Heart right ventricle (tissue), 16 donors: Measurements from ENCODE around the gene NKX6-1. TPM values are rescaled to one million over a fixed set of nuclear protein-coding genes. Genes with fewer than 3 reads are reported as not detected.
A peak's percentile ranks its signal among the peaks of the same experiment; 100 is the strongest.

Experiments used
- ATAC-seq, 8 donors: fragments of 200-7000 bp; cut with Tn5 transposase; one replicate each; pipeline ENCODE4 v1.9.1; 2020; ENCODE audit warnings: mild to moderate bottlenecking in 8 of 8, moderate library complexity in 8 of 8, moderate number of reproducible peaks in 1 of 8
- DNase-seq, 2 donors: peaks; one replicate each; pipeline ENCODE4 v3.0.0-alpha.2; 2020
- H3K27ac ChIP-seq, 10 donors: fragments of 200-600 bp; sonication (generic) in 2 of 10; one replicate each; pipeline versions ENCODE4 v1.5.0 to v1.8.0; 2020 to 2022; ENCODE audit warnings: mild to moderate bottlenecking in 3 of 10
- H3K27me3 ChIP-seq, 7 donors: fragments of 200-600 bp; one replicate each; pipeline ENCODE4 v1.8.0; 2021 to 2022; ENCODE audit warnings: mild to moderate bottlenecking in 2 of 7
- H3K36me3 ChIP-seq, 9 donors: fragments of 200-600 bp; sonication (generic) in 1 of 9; one replicate each; pipeline versions ENCODE4 v1.5.0 to v1.8.0; 2020 to 2022; ENCODE audit warnings: mild to moderate bottlenecking in 2 of 9
- H3K4me1 ChIP-seq, 9 donors: fragments of 200-600 bp; sonication (generic) in 1 of 9; one replicate each; pipeline versions ENCODE4 v1.5.0 to v1.8.0; 2020 to 2022; ENCODE audit warnings: mild to moderate bottlenecking in 4 of 9
- H3K4me3 ChIP-seq, 10 donors: fragments of 200-600 bp; sonication (generic) in 2 of 10; one replicate each; pipeline versions ENCODE4 v1.5.0 to v1.8.0; 2020 to 2022; ENCODE audit warnings: mild to moderate bottlenecking in 7 of 10, moderate library complexity in 2 of 10
- H3K9me3 ChIP-seq, 11 donors: fragments of 200-600 bp in 10 of 11; sonication (generic) in 2 of 11; one replicate each; pipeline versions ENCODE4 v1.5.0 to v1.8.0; 2013 to 2022; ENCODE audit warnings: mild to moderate bottlenecking in 2 of 11, control low read depth in 1 of 11, moderate library complexity in 1 of 11
- WGBS, 2 donors: extraction: QIAGEN DNeasy Blood & Tissue Kit; methylation state at CpG; one replicate each; pipeline ENCODE4 v1.1.7; 2013; ENCODE audit warnings: inconsistent platforms in 1 of 2; 5-methylcytosine and 5-hydroxymethylcytosine counted together
- intact Hi-C, 10 donors: fragments of 100-400 bp; cut with DNase I; formaldehyde crosslinking; loops; one replicate each; pipeline versions ENCODE4 v1.11.1 to v1.14.2; 2022
- polyA plus RNA-seq, 2 donors: library from polyadenylated mRNA; stranded (reverse); fragments of 200-250 nt; gene quantifications; one replicate each; pipeline ENCODE4 v1.2.3, GENCODE V29; 2013
- total RNA-seq, 10 donors: library from RNA; stranded (reverse); fragmentation: NEBNext Ultra II Directional in 3 of 10; extraction: Animal tissue kit (Norgen Biotek cat#: 25700) in 3 of 10; gene quantifications; one replicate each; pipeline versions ENCODE4 v1.2.1 to v1.2.4, GENCODE V29; 2021 to 2023
- TF ChIP-seq, protein P1 (sequence below), 9 donors: fragments of 200-600 bp; sonication (generic) in 2 of 9; IDR thresholded peaks; one replicate each; pipeline versions ENCODE4 v1.5.0 to v1.8.0; 2021 to 2022; ENCODE audit warnings: antibody characterized with exemption in 9 of 9, mild to moderate bottlenecking in 5 of 9, moderate library complexity in 1 of 9
- donor health status: Arrhythmogenic right ventricular cardiomyopathy.
- donor health status: ischemic (EF 13 %, LVEDD 7.1; RV severe dilation, severe dysfunction).
- donor health status: healthy with polysubstance abuse.
- donor health status: DM: no; HTN: yes; CAD: no.
- donor health status: DM: no; HTN: no; CAD: no.
- donor health status: ischemic (EF 25% LVEDD 6.9; RV normal size, moderate dysfunction).
- donor health status: ischemic (EF 25% LVEDD 5.7; RV mildly dilated, moderate dysfunction).
- donor health status: healthy.
- donor health status: DM: yes; HTN: yes; CAD: no.
- donor health status: Ischemic cardiomyopathy.
- donor health status: ischemic (EF 35%, LVEDD 5.7; RV mildly dilated, moderate dysfunction).
- donor health status: nonischemic (EF 11% LVEDD 7.7; RV severe dilation, severe dysfunction).
- donor health status: DM: yes; HTN: yes; CAD: no.
- donor health status: PGD.
- donor health status: ischemic (EF 29% LVEDD 5.4; RV normal size, mild dysfunction).
- donor health status: nonischemic (EF 23%, LVEDD 6.1; RV moderate dilation, normal function).

Gene NKX6-1
- total and polyA plus RNA-seq, 12 donors = not detected

DNA sequence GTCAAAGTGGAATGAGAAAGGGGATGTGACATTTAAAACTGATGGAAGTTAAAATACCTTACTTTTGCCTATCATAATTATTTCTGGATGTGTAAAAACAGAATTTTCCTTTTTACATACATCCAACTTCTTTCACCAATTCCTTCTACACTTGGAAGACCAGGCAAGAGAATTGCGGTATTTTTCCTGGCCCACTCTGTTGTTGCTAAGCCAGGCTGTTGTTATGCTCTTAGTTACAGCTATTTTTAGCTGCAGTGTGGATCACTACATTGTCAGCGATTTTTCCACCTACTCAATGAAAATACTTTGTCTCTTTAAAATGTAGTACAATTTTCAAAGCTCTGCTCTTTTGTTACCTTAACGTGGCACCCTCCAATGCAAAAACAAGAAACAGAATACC lies 43.4 kb downstream of the NKX6-1 start:
- peak in 1 of 8 donors; percentile 72 for ATAC-seq
- intact Hi-C loops = no loop called here

DNA sequence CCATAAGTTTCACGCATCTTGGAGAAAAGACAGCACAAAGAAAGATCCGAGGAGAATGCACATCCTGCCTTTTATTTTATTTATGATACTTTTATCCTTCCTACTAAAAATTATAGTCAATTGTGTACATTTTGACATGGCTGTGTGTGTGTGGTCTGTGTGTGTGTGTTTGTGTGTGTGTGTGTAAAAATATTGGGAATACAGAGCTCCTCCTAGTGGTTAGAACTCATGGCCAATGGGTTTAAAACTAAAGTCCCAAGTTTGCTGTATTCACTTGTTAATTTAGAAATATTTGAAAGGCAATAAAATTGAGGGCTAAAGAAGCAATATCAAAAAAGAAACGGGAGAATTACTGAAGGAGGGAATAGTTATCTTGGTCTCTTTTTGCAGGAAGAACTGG lies 47.5 kb downstream of the NKX6-1 start:
- DNase-seq (no peak), ATAC-seq (no peak)
- H3K27ac ChIP-seq = no peak overlapping the region
- TF ChIP-seq, protein P1, sequence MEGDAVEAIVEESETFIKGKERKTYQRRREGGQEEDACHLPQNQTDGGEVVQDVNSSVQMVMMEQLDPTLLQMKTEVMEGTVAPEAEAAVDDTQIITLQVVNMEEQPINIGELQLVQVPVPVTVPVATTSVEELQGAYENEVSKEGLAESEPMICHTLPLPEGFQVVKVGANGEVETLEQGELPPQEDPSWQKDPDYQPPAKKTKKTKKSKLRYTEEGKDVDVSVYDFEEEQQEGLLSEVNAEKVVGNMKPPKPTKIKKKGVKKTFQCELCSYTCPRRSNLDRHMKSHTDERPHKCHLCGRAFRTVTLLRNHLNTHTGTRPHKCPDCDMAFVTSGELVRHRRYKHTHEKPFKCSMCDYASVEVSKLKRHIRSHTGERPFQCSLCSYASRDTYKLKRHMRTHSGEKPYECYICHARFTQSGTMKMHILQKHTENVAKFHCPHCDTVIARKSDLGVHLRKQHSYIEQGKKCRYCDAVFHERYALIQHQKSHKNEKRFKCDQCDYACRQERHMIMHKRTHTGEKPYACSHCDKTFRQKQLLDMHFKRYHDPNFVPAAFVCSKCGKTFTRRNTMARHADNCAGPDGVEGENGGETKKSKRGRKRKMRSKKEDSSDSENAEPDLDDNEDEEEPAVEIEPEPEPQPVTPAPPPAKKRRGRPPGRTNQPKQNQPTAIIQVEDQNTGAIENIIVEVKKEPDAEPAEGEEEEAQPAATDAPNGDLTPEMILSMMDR (IDR thresholded peaks at IDR 0.05) = peak in 4 of 9 donors; percentile 9 to 38 (median 26)
- H3K9me3 ChIP-seq = no peaks in the 10 kb centered on the region
- H3K27me3 ChIP-seq = peaks cover 0 to 10% (median 0%) of the 10 kb centered on the region in 7 donors
- intact Hi-C loops = no loop called here
- no peak overlapping the region for H3K4me3 ChIP-seq
- H3K4me1 ChIP-seq = no peaks in the 10 kb centered on the region
- WGBS, 2 donors = 33 to 50% methylated on average over 3 of the region's 3 CpGs
- no peaks in the 10 kb centered on the region for H3K36me3 ChIP-seq

More for the DNA sequence above, 43.4 kb downstream of the NKX6-1 start:
- TF ChIP-seq, protein P1 (IDR thresholded peaks at IDR 0.05) = no peak
- no peaks in the 10 kb centered on the region for H3K36me3 ChIP-seq
- H3K27ac ChIP-seq = no peak overlapping the region
- 28 to 38% methylated on average over 3 of the region's 3 CpGs for WGBS, 2 donors
- no peak overlapping the region for H3K4me3 ChIP-seq
- peaks cover 0 to 12% (median 0%) of the 10 kb centered on the region in 7 donors for H3K27me3 ChIP-seq
- H3K9me3 ChIP-seq = no peaks in the 10 kb centered on the region
- H3K4me1 ChIP-seq = no peaks in the 10 kb centered on the region
- DNase-seq = no peak

DNA sequence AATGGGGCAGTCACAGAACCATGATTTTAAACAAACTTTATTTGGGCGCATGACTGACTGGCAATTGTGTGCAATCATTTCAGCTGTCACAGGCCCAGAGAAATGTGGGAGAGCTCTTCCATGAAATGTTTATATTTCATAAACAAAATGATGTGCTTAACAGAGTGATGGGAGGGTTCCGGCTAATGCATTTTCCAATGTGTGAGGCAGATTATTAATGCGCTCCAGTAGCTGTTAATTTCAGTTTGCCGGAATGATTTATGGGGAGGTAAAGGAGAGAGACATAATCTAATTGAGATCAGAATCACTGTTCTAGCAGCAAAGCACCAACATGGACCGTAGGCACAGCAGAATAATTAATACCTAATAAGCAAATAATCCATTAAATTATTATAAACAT lies 55.6 kb downstream of the NKX6-1 start:
- H3K27ac ChIP-seq = no peak overlapping the region
- no peak for DNase-seq
- H3K27me3 ChIP-seq = peaks cover 0 to 61% (median 8%) of the 10 kb centered on the region in 7 donors
- no peaks in the 10 kb centered on the region for H3K9me3 ChIP-seq
- 88 to 90% methylated on average over 5 of the region's 5 CpGs for WGBS, 2 donors
- TF ChIP-seq, protein P1 (IDR thresholded peaks at IDR 0.05) = no peak
- intact Hi-C loops = no loop called here
- ATAC-seq = no peak
- no peaks in the 10 kb centered on the region for H3K36me3 ChIP-seq
- H3K4me1 ChIP-seq = no peaks in the 10 kb centered on the region
- no peak overlapping the region for H3K4me3 ChIP-seq

DNA sequence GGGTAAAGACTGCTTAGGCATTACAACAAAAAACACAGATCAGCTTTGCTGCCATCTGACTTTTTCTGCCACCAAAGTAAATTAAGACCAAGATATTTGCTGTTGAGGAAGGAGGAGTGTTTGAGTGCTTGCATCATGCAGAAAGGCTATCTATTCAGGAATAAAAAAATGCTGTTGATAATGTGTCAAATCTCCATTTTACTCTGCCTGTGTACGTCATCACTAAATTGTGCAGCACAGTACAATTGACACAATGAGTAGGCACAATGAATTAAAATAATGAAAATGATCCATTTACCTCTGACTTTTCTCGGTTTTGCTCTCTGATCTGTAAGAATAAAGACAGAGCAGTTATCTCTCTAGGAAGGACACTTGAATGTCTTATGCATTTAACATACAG lies 56.3 kb downstream of the NKX6-1 start:
- 63 to 84% methylated on average over 2 of the region's 2 CpGs for WGBS, 2 donors
- Histone ChIP-seq H3K27me3 (peaks cover 0 to 68% (median 9%) of the 10 kb centered on the region in 7 donors), H3K27ac (no peak overlapping the region), H3K36me3 (no peaks in the 10 kb centered on the region), H3K4me1 (no peaks in the 10 kb centered on the region), H3K9me3 (no peaks in the 10 kb centered on the region), H3K4me3 (no peak overlapping the region)
- ATAC-seq (no peak), DNase-seq (no peak)
- intact Hi-C loops = no loop called here
- TF ChIP-seq, protein P1 (IDR thresholded peaks at IDR 0.05) = no peak

Other genes starting within 250 kb of the NKX6-1 start
- gene CDS1, start 83.8 kb upstream of the NKX6-1 start, total RNA-seq = 1 to 10 TPM in 1 of 10 donors, under 1 TPM in 9; 0.28 to 1.2 (median 0.49) TPM
- gene CDS1, start 83.8 kb upstream of the NKX6-1 start, polyA plus RNA-seq = under 1 TPM; 0.45 to 0.66 TPM